Stimulated activated CD4-positive, alpha-beta T cell treated with anti-CD3 and anti-CD28 coated beads, Interleukin-15, amount 100 ng/mL, for 1 hour (primary cell): ENCODE results near the gene TARDBP.
"Not testable (repeated sequence)": the region's sequence is repeated elsewhere in the genome, so short reads cannot be mapped to it uniquely, and the experiment has no call there.

ENCODE experiments used
- DNase-seq, 2 donors: peaks; one replicate each; pipeline ENCODE4 v3.0.0-alpha.2; 2020; ENCODE audit warnings: low read depth in 1 of 2, low spot score in 1 of 2

Gene TARDBP

GRCh38 chr1:11059155-11059967, 46.9 kb downstream of the TARDBP start:
- no peak for DNase-seq

DNA sequence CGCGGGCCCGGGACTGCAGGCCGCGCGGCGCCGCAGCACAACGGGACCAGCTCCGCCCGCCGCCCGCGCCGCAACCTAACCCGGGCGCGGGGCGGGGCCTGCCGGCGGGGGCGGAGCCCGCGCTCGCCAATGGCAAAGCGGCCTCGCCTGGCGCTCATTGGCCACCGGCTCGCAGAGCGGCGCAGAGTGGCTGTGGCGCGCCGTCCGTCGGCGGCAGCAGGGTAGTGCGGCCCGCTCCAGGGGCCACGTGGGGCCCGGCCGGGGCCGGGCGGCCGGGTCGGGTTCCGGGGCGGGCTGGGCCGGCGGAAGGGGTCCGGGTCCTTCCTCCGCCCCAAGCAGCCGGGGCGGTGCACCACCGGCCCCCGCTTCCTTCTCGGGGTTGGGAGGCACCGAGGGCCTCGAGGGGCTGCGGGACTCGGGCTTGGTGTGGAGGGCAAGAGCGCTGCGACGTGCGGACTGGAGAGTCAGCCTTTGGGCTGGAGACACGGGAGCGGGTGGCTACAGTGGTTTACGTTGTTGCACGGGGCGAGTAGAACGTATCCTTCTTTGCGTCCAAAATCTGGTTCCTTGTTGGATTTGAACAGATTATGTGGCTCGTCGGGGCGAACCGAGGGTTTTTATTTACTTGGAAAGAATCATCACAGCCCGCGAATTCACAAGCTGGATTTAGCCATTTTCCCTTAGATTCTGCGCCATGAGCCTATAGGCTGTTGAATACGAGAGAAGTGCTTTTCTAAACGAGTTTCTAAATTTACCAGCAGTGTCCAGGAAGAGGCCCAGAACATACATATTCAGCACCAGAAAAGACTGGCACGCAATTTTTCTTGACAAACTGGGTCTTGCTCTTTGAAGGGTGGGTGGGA, 47.7 kb downstream of the TARDBP start, which contains the start of gene SRM:
TSS of gene SRM (minus strand) at position 51 of the 863 bp plus-strand sequence. CDS start 75 bp downstream, outside the sequence.
- peak; percentile 89 to 92 for DNase-seq

DNA sequence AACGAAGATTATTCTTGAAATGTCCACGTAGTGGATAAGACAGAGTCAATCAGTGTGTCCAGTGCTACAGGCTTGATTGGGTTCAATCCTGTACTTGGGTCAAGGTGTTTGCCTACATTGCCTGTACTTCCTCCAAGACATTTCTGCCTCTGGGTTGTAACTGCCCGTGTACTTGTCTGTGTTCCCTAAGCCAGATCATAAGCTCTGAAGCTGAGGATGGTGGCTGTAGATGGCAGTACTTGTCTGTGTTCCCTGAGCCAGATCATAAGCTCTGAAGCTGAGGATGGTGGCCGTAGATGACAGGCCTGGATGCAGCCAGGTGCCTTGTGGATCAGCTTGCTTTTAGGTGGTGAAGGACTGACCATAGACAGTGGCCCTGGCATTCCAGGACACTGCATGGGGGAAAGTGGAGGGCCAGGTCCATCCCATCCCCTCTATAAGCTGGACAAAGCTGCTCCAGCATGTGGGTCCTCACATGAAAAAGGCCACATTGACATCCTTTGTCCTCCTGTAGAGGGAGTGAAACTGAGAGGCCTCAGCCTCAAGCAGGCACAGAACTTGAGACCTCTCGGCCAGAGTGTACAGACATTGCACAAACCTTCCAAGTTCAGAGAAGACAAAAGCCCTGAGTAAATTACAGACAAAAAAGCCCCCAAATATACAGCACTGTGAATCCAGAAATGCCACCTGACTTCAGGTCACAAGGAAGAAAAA, 49.4 kb downstream of the TARDBP start:
- DNase-seq = no peak

DNA sequence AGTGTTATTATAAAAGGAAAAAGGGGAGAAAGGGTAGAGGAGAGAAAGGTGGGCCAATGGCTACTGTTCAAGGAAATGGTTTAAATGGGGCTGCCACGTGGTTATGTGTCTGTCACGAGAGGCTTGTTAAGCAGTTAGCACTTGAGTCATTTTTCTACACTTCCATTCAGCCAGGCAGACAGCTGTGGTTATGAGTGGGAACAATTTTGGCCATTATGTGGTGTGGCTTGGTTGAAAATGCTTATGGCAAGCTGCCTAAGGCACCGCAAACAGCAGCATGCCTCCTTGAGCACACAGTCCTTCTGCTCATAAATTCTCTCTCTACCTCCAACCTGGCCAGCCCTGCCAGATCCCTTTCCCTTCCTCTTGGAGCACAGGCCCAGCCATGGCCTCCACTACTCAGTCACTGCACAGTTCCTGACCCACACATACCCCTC, 50.5 kb downstream of the TARDBP start:
- no peak for DNase-seq

- DNase-seq = not testable (repeated sequence)
Measured at GRCh38 chr1:11063937-11064537, 51.6 kb downstream of the TARDBP start.

- no peak for DNase-seq
Measured at GRCh38 chr1:11064942-11065341, 52.5 kb downstream of the TARDBP start.

- DNase-seq = no peak
Measured at GRCh38 chr1:11065796-11066195, 53.3 kb downstream of the TARDBP start.

DNA sequence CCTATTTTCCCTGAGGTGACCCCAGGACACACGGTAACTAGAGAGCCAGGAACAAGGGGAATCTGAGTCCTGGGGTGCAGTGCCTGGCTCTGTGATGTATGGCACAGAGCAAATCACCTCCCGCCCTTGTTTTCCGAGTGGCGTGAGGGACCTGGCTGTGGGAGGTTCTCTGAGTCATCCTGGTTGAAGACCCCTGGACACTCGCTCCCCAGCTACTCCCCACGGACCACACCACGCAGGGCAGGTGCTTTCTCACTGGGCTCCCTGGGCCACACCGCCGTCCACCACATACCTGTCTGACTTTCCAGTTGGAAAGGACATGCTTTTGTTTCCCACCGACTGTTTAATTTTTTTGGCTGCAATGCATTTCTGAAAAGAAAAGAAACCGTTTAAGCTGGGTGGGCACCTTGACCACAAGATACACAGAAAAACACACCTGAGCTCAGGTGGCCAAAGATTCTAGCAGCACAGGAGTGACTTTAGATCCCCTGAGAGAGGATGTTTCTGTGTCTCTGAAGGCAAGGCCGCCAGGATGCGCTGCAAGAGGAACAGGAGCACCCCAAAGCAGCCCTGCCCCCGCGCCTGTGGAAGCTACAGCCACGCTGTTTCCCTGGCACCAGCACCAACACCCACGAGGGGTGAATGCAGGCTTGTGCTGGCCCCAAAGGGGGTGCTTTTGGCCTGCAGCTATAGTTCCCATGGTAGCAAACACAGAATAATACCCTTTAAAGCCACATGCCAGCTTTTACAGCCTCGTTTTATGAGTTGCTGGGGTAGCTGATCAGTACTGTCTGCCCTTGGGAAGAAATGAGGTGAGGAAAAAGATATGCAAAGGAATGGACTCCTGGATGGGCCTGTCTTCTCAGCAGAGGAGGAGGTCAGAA, 55.5 kb downstream of the TARDBP start:
- DNase-seq = no peak

DNA sequence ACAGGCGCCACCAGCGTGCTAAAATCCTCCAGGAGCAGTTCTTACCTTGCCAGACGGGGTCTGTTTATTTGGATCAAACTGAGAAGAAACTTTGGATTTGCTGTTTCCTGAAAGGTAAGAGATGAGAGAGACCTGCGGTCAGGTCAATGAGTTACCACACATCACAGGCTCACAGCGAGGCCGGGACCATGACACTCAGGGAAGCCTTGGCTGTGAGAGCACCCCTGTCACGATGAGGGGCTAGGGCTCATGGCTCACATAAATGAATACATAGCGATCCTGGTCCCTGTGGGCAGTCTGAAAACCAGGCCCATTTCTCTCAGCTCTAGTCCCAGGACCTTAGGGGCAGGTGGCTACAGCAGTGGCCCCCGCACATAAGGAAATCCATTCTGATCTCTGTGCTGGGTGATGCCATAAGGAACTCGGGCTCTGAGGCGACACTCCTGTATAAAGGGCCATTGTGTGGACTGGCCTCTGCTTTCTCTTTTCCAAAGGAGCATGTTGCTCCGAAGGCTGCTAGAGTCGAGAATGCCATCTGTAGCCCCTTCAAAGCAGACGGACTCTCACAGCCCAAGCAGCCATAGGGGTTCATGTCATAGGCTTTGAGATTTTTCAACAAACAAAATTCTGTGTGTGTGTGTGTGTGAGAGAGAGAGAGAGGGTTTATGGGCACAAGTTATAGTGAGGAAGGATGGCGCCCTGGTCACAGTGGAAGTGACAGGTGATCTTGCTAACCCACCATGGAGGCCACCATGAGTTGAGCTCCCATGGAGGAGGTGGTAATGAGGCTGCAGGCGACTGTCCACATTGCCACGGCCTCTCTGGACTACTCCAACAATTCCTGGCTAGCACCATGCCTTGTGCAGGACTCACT, 56.4 kb downstream of the TARDBP start:
- no peak for DNase-seq

DNA sequence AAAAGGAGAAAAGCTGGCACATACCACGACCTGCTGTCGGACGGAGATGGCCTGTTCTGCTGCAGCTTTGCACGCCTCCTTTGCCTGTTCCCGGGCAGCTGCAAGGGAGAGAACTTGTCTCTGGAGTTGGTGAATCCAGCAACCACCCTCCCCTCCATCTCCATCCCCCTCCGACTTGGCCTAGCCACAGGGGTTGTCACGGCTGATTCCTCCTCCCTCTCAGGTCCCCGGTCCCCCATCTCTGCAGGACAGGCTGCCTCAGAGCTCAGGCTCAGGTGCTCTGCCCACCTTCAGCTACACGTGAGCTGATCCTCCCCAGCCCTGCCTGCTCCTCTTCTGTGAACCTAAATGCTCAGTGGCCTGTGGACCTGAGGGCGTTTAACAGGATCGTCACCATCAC, 58.4 kb downstream of the TARDBP start:
- DNase-seq = no peak

- DNase-seq = no peak
Measured at GRCh38 chr1:11071463-11072215, 59.2 kb downstream of the TARDBP start.

DNA sequence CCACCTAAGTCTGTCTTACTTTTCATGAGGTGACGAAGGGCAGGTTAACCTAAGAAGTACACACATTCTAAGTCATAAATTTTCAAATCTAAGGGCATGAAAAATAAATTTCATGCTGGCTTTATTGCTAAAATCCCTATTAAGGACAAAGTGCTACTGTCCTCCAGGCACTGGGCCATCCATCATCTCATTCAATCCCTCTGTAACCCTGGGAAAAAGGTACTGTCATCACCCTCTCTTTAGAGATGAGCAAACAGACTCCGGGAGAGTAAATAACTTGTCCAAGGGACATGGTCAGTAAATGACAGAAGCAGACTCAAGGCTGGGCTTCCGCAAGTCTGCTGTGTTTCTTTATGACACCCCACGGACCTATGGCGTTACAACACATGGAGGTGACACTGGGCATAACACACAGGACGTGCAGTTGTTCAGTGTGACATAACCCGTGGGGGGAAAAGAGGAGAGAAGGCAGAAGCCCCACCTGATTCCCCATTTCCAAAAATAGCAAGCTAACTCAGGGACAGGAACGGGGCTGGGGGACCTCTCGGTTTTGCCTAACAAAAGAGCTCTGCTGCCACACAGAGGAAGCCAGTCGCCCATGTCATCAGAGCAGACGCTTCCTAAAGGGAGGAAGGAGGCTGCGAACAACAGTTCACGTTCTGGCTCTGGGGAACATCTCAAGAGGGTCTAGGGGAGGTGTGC, 59.9 kb downstream of the TARDBP start:
- DNase-seq = no peak

GRCh38 chr1:11073398-11073797, 60.9 kb downstream of the TARDBP start:
- DNase-seq = not testable (repeated sequence)
